ENCODE data around the gene COL7A1.

DNA sequence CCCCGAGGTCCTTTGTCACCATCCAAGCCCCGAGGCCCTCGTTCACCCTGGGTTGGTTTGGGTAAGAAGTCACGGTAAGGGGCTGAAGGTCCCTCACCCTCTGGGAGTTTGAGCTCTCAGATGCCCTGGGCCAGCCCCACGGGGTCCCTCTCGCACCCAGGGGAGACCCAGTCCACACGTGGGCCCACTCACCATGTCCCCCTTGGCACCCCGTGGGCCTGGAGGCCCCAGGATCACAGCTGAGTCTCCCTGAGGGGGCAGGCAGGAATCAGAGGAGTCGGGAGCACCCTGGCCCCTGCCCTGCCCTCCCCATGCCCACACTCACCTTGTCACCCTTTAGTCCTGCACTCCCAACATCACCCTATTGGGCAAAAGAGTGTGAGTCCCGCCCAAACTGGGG is 25.7 kb downstream of the COL7A1 start:
- TF ChIP-seq POLR2AphosphoS5 (IDR thresholded peaks at IDR 0.05; ENCODE audit: low read depth) (no peak), EZH2 (IDR thresholded peaks at IDR 0.05; ENCODE audit: low read depth, unreplicated experiment) (no peak), EZH2phosphoT487 (IDR thresholded peaks at IDR 0.05; ENCODE audit: unreplicated experiment) (no peak), CREB1 (CRISPR knock-in tag; IDR thresholded peaks at IDR 0.05; ENCODE audit: low read depth) (no peak), NANOG (IDR thresholded peaks at IDR 0.05; ENCODE audit: borderline replicate concordance) (no peak), ZNF114 (CRISPR knock-in tag; IDR thresholded peaks at IDR 0.05) (no peak), ZNF331 (CRISPR knock-in tag; IDR thresholded peaks at IDR 0.05; ENCODE audit: low read depth) (no peak)
- TF ChIP-seq, protein P1, sequence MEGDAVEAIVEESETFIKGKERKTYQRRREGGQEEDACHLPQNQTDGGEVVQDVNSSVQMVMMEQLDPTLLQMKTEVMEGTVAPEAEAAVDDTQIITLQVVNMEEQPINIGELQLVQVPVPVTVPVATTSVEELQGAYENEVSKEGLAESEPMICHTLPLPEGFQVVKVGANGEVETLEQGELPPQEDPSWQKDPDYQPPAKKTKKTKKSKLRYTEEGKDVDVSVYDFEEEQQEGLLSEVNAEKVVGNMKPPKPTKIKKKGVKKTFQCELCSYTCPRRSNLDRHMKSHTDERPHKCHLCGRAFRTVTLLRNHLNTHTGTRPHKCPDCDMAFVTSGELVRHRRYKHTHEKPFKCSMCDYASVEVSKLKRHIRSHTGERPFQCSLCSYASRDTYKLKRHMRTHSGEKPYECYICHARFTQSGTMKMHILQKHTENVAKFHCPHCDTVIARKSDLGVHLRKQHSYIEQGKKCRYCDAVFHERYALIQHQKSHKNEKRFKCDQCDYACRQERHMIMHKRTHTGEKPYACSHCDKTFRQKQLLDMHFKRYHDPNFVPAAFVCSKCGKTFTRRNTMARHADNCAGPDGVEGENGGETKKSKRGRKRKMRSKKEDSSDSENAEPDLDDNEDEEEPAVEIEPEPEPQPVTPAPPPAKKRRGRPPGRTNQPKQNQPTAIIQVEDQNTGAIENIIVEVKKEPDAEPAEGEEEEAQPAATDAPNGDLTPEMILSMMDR (conservative IDR thresholded peaks at IDR 0.05; ENCODE audit: low read depth in 2 of 2) = no peak
- TF ChIP-seq, protein P2, sequence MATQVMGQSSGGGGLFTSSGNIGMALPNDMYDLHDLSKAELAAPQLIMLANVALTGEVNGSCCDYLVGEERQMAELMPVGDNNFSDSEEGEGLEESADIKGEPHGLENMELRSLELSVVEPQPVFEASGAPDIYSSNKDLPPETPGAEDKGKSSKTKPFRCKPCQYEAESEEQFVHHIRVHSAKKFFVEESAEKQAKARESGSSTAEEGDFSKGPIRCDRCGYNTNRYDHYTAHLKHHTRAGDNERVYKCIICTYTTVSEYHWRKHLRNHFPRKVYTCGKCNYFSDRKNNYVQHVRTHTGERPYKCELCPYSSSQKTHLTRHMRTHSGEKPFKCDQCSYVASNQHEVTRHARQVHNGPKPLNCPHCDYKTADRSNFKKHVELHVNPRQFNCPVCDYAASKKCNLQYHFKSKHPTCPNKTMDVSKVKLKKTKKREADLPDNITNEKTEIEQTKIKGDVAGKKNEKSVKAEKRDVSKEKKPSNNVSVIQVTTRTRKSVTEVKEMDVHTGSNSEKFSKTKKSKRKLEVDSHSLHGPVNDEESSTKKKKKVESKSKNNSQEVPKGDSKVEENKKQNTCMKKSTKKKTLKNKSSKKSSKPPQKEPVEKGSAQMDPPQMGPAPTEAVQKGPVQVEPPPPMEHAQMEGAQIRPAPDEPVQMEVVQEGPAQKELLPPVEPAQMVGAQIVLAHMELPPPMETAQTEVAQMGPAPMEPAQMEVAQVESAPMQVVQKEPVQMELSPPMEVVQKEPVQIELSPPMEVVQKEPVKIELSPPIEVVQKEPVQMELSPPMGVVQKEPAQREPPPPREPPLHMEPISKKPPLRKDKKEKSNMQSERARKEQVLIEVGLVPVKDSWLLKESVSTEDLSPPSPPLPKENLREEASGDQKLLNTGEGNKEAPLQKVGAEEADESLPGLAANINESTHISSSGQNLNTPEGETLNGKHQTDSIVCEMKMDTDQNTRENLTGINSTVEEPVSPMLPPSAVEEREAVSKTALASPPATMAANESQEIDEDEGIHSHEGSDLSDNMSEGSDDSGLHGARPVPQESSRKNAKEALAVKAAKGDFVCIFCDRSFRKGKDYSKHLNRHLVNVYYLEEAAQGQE (IDR thresholded peaks at IDR 0.05; ENCODE audit: unreplicated experiment) = no peak
